GM10266 (cell line): ENCODE measurements around the gene CTAG1A.
"Not testable (repeated sequence)": the region's sequence is repeated elsewhere in the genome, so short reads cannot be mapped to it uniquely, and the experiment has no call there.

Source experiments
- DNase-seq: peaks from one replicate; pipeline ENCODE4 v3.0.0; 2012; ENCODE audit errors: extremely low spot score
- CTCF ChIP-seq: IDR thresholded peaks from 2 replicates; pipeline ENCODE4 v1.5.1; 2012; ENCODE audit warnings: mild to moderate bottlenecking, low read depth; ENCODE audit not compliant: control insufficient read depth, insufficient read depth; ENCODE audit errors: missing control alignments

Gene CTAG1A

GRCh38 chrX:154605566-154605965, 20.6 kb downstream of the CTAG1A start:
- DNase-seq, result no peak
- no peak for TF ChIP-seq CTCF

GRCh38 chrX:154607370-154607769, 22.4 kb downstream of the CTAG1A start:
- TF ChIP-seq CTCF, result no peak
- no peak for DNase-seq

GRCh38 chrX:154607976-154608375, 23.0 kb downstream of the CTAG1A start:
- DNase-seq, result not testable (repeated sequence)

GRCh38 chrX:154608823-154609222, 23.9 kb downstream of the CTAG1A start:
- DNase-seq, result not testable (repeated sequence)

- DNase-seq, result not testable (repeated sequence)
Measured at GRCh38 chrX:154611146-154611545, 26.2 kb downstream of the CTAG1A start.

- DNase-seq, result not testable (repeated sequence)
Measured at GRCh38 chrX:154613586-154613985, 28.7 kb downstream of the CTAG1A start.

- not testable (repeated sequence) for DNase-seq
Measured at GRCh38 chrX:154619182-154619581, 34.2 kb downstream of the CTAG1A start, which contains the start of gene CTAG1B. CTAG1B (minus strand) TSS chrX:154619282; CDS start chrX:154619218, 64 bp downstream.

GRCh38 chrX:154620767-154621414, 36.0 kb downstream of the CTAG1A start:
- not testable (repeated sequence) for DNase-seq

GRCh38 chrX:154628960-154629359, 44.0 kb downstream of the CTAG1A start:
- DNase-seq, result not testable (repeated sequence)

- not testable (repeated sequence) for DNase-seq
Measured at GRCh38 chrX:154630949-154631348, 46.0 kb downstream of the CTAG1A start.

- DNase-seq, result not testable (repeated sequence)
Measured at GRCh38 chrX:154633661-154634060, 48.7 kb downstream of the CTAG1A start.
